ENCODE measurements around the gene RRN3. TPM values are rescaled to one million over a fixed set of nuclear protein-coding genes. Genes with fewer than 3 reads are reported as not detected.
"Not testable (repeated sequence)": the region's sequence is repeated elsewhere in the genome, so short reads cannot be mapped to it uniquely, and the experiment has no call there.

The RRN3 gene
- polyA plus RNA-seq, 4 donors: 38.4 to 45.9 (median 40.3) TPM

DNA sequence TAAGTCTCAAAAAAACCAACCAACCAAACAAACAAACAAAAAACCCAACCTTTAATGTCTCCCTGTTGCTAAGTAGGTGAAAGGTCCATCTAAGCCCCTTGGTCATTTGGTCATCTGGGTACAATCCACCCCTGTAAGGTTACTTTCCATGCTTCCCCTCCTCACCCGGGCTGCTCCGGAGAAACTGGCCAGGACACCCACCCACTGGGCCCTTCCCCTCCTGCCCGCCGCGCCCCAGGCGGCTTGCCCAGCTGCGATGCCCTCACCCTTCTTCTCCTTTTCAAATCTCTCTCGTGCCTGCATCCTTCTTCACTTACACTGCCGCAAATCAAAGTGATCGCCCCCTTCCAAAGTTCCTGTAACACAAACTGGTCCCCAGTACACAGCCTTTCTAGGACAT, 40.2 kb downstream of the RRN3 start:
- no peak for DNase-seq (ENCODE audit: low read depth in 4 of 4, low spot score in 2 of 4)

DNA sequence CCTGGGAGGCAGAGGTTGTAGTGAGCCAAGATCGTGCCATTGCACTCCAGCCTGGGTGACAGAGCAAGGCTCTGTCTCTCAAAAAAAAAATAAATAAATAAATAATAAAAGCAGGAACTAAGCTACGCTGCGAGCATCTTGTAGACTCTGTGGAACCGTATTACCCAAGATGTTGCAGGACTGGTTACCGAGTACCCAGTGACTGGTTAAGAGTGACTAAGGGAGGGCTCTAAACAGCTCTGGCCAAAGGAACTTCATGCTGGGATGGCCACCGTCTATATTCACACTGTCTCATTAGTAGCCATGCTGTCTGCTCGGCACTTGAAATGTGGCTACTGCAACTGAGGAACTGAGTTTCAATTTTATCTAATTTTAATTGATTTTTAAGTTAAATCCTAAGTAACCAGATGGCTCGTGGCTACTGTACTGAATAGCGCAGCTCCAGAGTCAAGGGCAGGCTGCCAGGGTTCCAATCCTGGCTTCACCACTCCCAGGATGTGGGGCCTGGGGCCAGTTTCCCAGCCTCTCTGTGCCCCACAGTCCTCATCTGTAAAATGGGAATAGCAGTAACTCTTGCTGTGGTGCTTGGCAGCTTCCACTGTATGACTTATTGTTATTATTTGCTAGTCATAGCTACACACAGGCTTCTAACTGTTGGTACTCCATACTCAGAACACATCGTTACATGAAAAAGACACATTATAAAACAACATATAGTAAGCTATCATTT, 41.2 kb downstream of the RRN3 start:
- no peak for DNase-seq (ENCODE audit: low read depth in 4 of 4, low spot score in 2 of 4)

DNA sequence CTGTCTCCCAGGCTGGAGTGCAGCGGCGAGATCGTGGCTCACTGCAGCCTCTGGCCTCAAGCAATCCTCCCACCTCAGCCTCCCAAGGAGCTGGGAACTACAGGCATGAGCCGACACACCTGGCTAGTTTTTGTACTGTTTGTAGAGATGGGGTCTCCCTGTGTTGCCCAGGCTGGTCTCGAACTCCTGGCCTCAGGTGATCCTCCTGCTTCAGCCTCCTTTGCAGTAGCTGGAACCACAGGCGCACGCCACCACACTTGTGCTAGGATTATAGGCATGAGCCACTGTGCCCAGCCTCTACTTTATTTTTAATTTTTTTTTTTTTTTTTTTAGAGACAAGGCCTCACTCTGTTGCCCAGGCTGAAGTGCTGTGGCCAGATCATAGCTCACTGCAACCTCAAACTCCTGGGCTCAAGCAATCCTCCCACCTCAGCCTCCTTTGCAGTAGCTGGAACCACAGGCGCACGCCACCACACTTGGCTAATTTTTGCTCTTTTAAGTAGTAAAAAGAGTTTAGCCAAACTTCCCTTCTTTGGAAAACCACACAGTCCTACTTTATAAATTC, 42.6 kb downstream of the RRN3 start:
- DNase-seq (ENCODE audit: low read depth in 4 of 4, low spot score in 2 of 4): no peak

GRCh38 chr16:15050440-15050839, 43.6 kb downstream of the RRN3 start:
- DNase-seq (ENCODE audit: low read depth in 4 of 4, low spot score in 2 of 4): not testable (repeated sequence)

- no peak for DNase-seq (ENCODE audit: low read depth in 4 of 4, low spot score in 2 of 4)
These were observed 44.4 kb downstream of the RRN3 start for GRCh38 chr16:15049581-15050180.

- DNase-seq (ENCODE audit: low read depth in 4 of 4, low spot score in 2 of 4): no peak
These were observed 47.2 kb downstream of the RRN3 start for GRCh38 chr16:15046692-15047376.

- DNase-seq (ENCODE audit: low read depth in 4 of 4, low spot score in 2 of 4): not testable (repeated sequence)
These were observed 48.8 kb downstream of the RRN3 start for GRCh38 chr16:15045270-15045669.

DNA sequence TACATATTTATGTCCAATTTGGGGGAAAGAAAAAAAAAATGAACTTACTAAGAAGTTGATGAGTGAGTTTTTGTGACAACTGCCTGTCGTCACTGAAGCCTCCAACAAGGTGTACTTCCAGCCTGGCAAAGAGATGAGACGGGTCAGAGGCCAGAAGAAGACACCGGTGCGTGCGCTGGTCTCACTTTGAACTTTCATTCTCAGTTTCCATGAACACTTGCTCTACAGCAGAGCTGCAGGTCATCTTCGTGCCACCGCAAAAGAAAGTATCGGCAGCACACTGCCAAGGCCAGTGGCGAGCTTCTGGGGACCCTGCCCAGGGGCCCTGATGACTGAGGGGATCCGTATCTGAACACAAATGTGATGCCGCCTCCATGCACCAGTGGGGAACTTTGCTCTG, 49.8 kb downstream of the RRN3 start:
- no peak for DNase-seq (ENCODE audit: low read depth in 4 of 4, low spot score in 2 of 4)

DNA sequence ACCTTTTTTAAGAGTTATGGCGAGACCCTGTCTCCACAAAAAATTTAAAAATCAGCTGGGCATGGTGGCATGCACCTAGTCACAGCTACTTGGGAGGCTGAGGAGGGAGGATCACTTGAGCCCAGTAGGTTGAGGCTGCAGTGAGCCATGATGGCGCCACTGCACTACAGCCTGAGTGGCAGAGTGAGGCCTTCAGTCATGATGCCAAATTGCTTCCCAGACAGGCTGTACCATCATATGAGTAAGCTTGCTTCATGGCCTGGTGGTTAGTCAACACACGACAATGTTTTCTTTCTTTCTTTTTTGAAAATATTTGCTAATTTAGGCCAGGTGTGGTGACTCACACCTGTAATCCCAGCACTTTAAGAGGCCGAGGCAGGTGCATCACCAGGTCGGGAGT, 50.7 kb downstream of the RRN3 start:
- no peak for DNase-seq (ENCODE audit: low read depth in 4 of 4, low spot score in 2 of 4)

GRCh38 chr16:15041271-15042004, 52.6 kb downstream of the RRN3 start:
- no peak for DNase-seq (ENCODE audit: low read depth in 4 of 4, low spot score in 2 of 4)

DNA sequence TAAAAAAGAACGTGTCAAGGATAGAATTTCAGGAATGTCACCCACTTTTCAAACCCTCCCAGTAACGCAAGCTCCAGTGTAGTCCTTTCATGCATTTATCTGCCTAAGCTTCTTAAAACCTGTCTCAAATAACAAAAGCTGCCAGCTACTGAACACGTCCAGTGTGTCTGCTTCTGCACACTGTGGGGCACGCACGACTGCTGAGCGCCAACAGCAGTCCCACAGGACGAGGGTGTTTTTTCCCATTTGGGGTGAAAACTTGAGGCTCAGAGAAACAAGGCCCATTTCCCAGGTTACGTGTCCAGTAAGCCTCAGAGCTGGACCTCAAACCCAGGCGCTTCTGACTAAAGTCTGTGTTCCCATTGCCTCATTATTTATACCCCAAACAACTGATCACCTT, 55.4 kb downstream of the RRN3 start:
- DNase-seq (ENCODE audit: low read depth in 4 of 4, low spot score in 2 of 4): no peak

DNA sequence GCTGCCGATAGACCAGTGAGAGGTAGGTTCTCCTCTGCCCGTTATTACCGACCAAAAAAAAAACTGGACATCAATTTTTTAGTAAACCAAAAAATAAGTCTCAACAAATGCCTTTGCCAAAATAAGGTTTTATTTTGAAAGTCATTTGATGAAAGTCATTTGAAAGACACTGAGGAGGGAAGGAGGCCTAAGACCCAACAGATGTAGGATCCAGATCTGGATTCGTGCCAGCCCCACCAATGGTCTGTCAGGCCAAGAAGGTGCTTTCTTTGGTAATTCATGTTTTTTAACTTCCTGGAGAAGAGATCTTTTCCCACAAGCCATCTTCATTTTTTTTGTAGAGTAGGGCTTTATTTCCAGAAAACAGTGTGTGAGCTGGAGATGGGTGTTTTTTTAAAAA, 56.3 kb downstream of the RRN3 start:
- DNase-seq (ENCODE audit: low read depth in 4 of 4, low spot score in 2 of 4): no peak

DNA sequence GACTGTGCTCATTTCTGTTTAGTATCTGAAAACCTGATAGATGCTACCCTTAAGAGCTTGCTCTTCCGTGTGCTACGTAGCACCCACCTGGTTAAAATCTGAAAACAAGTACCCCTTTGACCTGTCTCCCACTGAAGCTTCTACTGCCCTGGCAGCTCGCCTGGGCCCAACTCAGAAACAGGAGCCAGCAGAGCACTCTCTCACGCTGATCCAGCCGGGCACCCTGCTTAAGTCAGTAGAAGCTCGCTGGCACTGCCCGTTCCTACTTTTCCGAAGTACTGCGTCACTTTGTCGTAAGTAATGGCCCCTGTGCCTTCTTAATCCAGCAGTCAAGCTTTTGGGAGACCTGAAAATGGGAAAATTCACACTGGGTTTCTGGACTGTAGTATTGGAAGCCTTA, 57.1 kb downstream of the RRN3 start:
- no peak for DNase-seq (ENCODE audit: low read depth in 4 of 4, low spot score in 2 of 4)

DNA sequence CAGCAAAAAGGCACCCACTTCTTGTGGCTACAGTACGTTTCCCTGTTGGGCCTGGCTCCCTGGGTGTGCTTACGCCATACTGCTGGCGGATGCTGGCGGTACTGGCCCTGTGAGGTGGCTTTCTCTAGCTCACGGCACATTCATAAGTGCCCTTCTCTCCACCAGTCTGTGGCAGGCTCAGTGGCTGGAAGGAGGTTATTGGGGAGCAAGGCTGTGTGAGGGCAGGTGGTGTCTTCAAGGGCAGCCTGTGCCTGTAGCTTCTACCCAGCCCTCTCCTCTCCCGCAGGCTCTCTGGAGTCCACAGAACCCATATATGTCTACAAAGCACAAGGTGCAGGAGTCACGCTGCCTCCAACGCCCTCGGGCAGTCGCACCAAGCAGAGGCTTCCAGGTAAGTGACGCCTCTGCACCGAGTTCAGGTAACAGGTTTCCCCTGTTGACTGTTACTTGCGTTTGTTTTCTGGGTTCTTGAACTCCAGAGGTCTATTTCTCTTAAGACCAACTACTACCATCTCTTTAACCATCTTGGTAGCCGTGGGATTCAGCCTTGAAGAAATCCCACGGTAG, 58.8 kb downstream of the RRN3 start:
- DNase-seq (ENCODE audit: low read depth in 4 of 4, low spot score in 2 of 4): no peak

DNA sequence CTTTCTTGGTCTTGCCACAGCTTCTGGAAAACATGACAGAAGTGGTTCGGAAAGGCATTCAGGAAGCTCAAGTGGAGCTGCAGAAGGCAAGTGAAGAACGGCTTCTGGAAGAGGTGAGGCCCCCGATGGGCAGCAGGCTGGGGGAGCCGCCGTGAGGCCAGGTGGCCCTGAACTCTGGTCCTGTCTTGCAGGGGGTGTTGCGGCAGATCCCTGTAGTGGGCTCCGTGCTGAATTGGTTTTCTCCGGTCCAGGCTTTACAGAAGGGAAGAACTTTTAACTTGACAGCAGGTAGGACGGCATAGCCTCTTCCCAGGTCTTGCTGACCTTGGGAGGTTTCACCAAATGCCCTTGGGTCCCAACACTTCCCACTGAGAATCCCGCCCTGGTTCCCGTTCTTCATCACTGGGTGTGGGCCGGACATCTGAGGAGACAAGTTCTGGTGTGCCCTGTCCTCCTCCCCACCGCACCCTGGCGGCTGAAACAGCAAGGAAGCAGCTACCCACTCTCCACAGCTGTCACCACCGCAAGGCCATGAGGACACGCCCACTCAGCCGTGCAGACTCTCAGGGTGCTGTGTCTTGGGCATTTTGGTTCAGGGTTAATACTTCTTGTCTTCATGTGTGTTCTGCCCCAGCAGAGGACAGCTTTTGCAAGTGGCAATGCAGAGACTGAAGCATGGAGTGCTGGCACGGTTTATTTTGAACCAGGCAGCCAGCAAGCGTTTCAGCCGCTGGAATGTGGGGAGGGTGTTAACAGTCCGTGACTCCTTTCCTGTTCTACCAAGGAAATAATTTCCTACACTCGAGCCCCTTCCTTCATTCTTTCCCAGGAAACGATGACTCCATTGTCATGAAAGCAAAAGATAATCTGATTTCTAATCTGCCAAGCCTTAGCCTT, 59.6 kb downstream of the RRN3 start:
- DNase-seq (ENCODE audit: low read depth in 4 of 4, low spot score in 2 of 4): no peak

GRCh38 chr16:15033309-15033707, 60.8 kb downstream of the RRN3 start:
- no peak for DNase-seq (ENCODE audit: low read depth in 4 of 4, low spot score in 2 of 4)

- DNase-seq (ENCODE audit: low read depth in 4 of 4, low spot score in 2 of 4): no peak
These were observed 61.3 kb downstream of the RRN3 start for GRCh38 chr16:15032547-15033308.

DNA sequence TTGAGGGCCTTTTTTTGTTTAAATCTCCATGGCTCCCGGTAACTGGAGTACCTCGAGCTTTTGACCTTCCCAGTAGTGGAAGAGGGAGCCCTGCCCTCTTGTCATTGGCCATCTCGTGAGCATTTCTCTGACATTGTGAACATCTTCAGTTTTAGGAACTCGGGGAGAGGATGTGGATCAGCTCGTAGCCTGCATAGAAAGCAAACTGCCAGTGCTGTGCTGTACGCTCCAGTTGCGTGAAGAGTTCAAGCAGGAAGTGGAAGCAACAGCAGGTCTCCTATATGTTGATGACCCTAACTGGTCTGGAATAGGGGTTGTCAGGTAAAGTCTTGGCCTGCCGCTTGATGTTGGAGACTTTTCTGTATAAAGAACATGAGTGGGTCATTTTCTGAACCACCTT, 62.5 kb downstream of the RRN3 start:
- DNase-seq (ENCODE audit: low read depth in 4 of 4, low spot score in 2 of 4): no peak

DNA sequence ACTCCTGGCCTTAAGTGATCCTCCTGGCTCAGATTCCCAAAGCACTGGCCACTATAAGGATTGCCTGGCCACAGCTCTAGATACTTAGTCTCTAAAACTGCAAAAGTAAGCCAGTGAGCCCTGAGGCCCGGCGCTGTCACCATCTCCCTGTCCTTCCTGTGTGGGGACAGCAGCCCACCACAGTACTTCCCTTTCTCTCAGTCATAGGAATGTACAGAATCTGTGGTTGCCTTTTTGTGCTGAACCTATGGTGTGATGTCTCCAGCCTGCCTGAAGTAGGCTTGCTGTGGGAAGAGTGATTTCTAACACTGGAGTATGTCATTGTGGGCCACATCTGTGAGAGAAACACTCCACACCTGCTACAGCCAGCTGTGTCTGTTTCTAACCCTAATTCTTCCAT, 62.9 kb downstream of the RRN3 start:
- no peak for DNase-seq (ENCODE audit: low read depth in 4 of 4, low spot score in 2 of 4)

Data from left renal cortex interstitium (tissue), 4 donors.